ENCODE results near the gene RILPL2.
"Not testable (repeated sequence)": the region's sequence is repeated elsewhere in the genome, so short reads cannot be mapped to it uniquely, and the experiment has no call there.

- TF ChIP-seq, protein P1, sequence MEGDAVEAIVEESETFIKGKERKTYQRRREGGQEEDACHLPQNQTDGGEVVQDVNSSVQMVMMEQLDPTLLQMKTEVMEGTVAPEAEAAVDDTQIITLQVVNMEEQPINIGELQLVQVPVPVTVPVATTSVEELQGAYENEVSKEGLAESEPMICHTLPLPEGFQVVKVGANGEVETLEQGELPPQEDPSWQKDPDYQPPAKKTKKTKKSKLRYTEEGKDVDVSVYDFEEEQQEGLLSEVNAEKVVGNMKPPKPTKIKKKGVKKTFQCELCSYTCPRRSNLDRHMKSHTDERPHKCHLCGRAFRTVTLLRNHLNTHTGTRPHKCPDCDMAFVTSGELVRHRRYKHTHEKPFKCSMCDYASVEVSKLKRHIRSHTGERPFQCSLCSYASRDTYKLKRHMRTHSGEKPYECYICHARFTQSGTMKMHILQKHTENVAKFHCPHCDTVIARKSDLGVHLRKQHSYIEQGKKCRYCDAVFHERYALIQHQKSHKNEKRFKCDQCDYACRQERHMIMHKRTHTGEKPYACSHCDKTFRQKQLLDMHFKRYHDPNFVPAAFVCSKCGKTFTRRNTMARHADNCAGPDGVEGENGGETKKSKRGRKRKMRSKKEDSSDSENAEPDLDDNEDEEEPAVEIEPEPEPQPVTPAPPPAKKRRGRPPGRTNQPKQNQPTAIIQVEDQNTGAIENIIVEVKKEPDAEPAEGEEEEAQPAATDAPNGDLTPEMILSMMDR (conservative IDR thresholded peaks at IDR 0.05) = not testable (repeated sequence)
- TF ChIP-seq ZFX (IDR thresholded peaks at IDR 0.05) = not testable (repeated sequence)
Measured at GRCh38 chr12:123372415-123372814, 64.1 kb downstream of the RILPL2 start.

Data from C4-2B (cell line).